Esophagus squamous epithelium (tissue), 5 donors: Measurements from ENCODE around the gene NOL4L. TPM values are rescaled to one million over a fixed set of nuclear protein-coding genes. Genes with fewer than 3 reads are reported as not detected.
A peak's percentile ranks its signal among the peaks of the same experiment; 100 is the strongest.

Source experiments
- DNase-seq: peaks from one replicate; lab custom pipeline; 2025; lab: John Stamatoyannopoulos, UW
- H3K27ac ChIP-seq, 4 donors: fragments of 200-600 bp; sonication (generic); one replicate each; pipeline ENCODE4 v1.5.1; 2016 to 2019; ENCODE audit warnings: mild to moderate bottlenecking in 1 of 4
- H3K27me3 ChIP-seq, 4 donors: fragments of 200-600 bp; sonication (generic); 1 replicate in 3 of 4; 2 replicates in 1 of 4; pipeline versions ENCODE4 v1.5.1 to v1.6.0; 2017 to 2021; ENCODE audit warnings: antibody characterized with exemption in 1 of 4
- H3K36me3 ChIP-seq, 3 donors: fragments of 200-600 bp; sonication (generic); one replicate each; pipeline ENCODE4 v1.5.1; 2016 to 2019
- H3K4me1 ChIP-seq, 3 donors: fragments of 200-600 bp; sonication (generic); one replicate each; pipeline ENCODE4 v1.5.1; 2017 to 2019
- H3K4me3 ChIP-seq, 4 donors: fragments of 200-600 bp; sonication (generic); 1 replicate in 3 of 4; 2 replicates in 1 of 4; pipeline ENCODE4 v1.5.1; 2016 to 2019; ENCODE audit warnings: mild to moderate bottlenecking in 2 of 4, moderate library complexity in 1 of 4
- H3K9me3 ChIP-seq, 3 donors: fragments of 200-600 bp; sonication (generic); one replicate each; pipeline ENCODE4 v1.5.1; 2016 to 2019
- POLR2A ChIP-seq, 4 donors: fragments of 450-650 bp; IDR thresholded peaks; one replicate each; pipeline ENCODE4 v1.6.1; 2017; ENCODE audit warnings: antibody characterized with exemption in 4 of 4, mild to moderate bottlenecking in 4 of 4, moderate library complexity in 3 of 4
- WGBS, 2 donors: methylation state at CpG; one replicate each; pipeline ENCODE4 v1.1.5; 2018; 5-methylcytosine and 5-hydroxymethylcytosine counted together
- intact Hi-C: fragments of 100-400 bp; cut with DNase I; formaldehyde crosslinking; loops from one replicate; pipeline ENCODE4 v1.15.0; 2022
- total RNA-seq, 4 donors: library from RNA; depleted of rRNA; stranded (reverse); fragments of >200 nt; gene quantifications; one replicate each; pipeline ENCODE4 v1.1.0, GENCODE V29; 2016
- TF ChIP-seq, protein P1 (sequence below), 6 experiments: fragments of 450-650 bp in 4 of 6; fragments of 200-600 bp in 2 of 6; sonication (generic) in 2 of 6; IDR thresholded peaks; one replicate each; pipeline ENCODE4 v1.5.1; 2016 to 2019; ENCODE audit warnings: antibody characterized with exemption in 6 of 6, mild to moderate bottlenecking in 4 of 6, moderate library complexity in 4 of 6
- donor health status: DM: yes; HTN: yes; CAD: no.

NOL4L gene
- total RNA-seq, 4 donors from 2014 or later: 1.5 to 5.1 (median 3.0) TPM

DNA sequence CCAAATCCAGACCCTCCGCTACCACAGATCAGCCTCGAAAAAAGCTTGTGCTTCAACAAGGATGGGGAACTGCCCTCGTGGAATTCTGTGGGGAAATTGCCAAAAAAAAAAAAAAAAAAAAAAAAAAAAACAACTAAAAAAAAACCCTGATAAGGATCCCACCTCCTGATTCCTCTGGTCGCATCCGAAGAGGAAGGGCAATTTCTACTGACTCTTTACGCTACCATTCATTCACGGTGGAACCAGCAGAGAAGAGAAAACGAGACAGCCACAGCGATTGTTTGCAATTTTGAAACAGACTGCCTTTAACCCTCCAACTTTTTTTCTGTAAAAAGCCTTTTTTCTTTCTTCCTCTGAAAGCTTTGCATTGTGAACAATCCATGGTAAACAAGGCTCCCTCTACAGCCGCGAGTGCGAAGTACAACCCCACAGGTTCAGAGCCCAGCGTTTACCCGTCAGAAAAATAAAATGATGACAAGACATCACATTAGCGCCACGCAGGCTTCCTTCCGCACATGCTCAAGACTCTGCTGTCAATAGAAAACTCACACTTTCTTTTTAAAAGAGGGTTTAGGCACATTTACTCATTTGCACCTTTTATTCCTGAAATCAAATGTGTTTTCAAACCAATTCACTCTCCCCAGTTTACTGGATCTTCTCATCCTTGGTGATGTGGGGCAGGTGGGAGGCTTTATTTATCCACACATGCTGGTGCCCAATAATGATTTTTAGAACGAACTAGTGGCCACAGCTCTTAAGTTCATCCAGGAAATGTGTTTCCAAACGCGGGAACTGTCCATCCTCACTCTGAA is 100.0 kb downstream of the NOL4L start:
- WGBS, 2 donors: 3 to 4% methylated on average over 19 to 20 of the region's 20 CpGs
- Histone ChIP-seq H3K4me1 (peaks cover 25 to 52% (median 33%) of the 10 kb centered on the region in 3 donors), H3K36me3 (no peaks in the 10 kb centered on the region), H3K9me3 (no peaks in the 10 kb centered on the region), H3K4me3 (peak overlapping the region; percentile 59 to 90 (median 68)), H3K27ac (peak overlapping the region in 3 of 4 donors; percentile 72 to 92 (median 87)), H3K27me3 (peaks cover 0 to 46% (median 0%) of the 10 kb centered on the region in 4 donors)
- no peak for TF ChIP-seq POLR2A (IDR thresholded peaks at IDR 0.05)
- TF ChIP-seq, protein P1, sequence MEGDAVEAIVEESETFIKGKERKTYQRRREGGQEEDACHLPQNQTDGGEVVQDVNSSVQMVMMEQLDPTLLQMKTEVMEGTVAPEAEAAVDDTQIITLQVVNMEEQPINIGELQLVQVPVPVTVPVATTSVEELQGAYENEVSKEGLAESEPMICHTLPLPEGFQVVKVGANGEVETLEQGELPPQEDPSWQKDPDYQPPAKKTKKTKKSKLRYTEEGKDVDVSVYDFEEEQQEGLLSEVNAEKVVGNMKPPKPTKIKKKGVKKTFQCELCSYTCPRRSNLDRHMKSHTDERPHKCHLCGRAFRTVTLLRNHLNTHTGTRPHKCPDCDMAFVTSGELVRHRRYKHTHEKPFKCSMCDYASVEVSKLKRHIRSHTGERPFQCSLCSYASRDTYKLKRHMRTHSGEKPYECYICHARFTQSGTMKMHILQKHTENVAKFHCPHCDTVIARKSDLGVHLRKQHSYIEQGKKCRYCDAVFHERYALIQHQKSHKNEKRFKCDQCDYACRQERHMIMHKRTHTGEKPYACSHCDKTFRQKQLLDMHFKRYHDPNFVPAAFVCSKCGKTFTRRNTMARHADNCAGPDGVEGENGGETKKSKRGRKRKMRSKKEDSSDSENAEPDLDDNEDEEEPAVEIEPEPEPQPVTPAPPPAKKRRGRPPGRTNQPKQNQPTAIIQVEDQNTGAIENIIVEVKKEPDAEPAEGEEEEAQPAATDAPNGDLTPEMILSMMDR (IDR thresholded peaks at IDR 0.05): peak; percentile 55 to 90 (median 76)
- intact Hi-C loops: loop anchor here (10.0 kb wide), 1 partner anchor 130 kb away; the partner anchor contains the start of gene ASXL1
- DNase-seq: no peak

DNA sequence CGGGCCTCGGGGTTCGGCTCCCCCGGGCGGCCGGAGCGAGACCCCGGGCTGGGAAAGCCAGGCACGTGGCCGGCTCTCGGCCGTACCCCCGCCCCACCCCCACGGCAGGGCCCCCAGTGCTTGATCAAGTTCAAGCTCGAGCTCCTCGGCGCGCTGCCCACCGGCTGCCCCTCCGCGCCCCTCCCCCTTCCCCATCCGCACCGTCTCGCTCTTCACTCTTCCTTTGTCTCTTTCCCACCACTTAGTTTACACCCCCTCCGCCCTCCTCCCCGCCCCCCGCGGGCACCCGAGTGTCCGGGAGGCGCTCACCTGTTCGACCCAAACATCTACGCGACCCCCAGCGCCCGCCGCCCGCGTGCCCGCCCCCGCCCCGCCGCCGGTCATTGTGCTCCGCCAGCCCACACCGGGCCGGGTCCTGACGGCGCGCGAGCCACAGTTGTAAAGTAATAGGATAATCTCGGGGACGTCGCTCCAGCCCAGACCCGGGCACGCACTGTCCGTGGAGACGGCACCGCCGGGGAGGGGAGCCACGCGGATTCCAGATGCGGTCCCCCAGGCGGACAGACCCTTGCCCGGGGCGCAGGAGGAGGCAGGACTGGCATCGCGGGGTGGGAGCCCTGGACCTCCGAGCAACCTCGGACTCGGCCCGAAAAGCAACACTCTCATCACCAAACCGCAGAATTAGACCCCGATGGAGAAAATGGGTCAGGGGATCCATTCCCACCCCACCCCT is 100.7 kb downstream of the NOL4L start:
- intact Hi-C loops: loop anchor here (10.0 kb wide), 1 partner anchor 130 kb away; the partner anchor contains the start of gene ASXL1
- 1% methylated on average over 17 of the region's 74 CpGs; no CpG with 5 or more reads in 1 of the 2 donors for WGBS, 2 donors
- DNase-seq: no peak

DNA sequence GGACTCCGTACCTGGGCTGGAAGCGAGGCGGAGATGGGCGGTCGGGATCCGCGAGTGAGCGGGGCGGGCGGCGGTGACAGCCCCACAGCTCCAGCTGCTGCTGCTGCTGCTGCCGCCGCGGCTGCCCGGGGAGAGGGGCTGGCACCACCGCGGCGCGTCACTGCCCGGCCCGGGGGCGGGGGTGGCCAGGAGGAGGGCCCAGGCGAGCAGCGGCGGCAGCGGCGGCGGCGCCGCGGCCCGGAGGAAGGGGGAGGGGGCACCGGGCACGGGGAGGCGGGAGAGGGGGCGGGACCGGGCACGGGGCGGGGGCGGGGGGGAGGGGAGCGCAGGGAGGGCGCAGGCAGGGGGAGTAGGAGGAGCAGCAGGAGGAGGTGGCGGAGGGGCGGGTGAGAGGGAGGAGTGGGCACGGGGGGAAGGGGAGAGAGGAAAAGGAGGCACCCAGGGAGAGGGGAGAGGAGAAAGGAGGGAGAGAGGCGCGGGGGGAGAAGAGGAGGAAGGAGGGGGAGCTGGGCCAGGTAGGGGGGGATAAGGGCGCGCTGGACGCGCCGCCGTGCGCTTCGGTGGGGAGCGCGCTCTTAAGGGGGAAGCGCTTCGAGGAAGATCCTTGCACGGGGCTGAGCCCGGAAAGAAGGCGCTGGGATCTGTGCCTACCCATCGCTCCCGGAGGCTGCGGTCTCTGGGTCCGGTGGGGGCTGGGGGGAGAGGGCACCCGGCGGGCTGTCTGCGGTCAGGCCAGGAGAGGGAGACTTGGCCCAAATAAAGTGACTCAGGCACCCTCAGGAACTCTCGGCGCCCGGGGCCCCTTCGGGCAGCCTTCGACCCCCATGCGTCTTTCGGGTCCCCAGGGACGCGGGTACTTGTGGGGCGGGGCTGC is 101.5 kb downstream of the NOL4L start:
- Histone ChIP-seq H3K27me3 (peaks cover 0 to 46% (median 0%) of the 10 kb centered on the region in 4 donors), H3K27ac (peak overlapping the region; percentile 70 to 92 (median 80)), H3K9me3 (no peaks in the 10 kb centered on the region), H3K4me1 (peaks cover 25 to 65% (median 33%) of the 10 kb centered on the region in 3 donors), H3K4me3 (peak overlapping the region; percentile 59 to 90 (median 68)), H3K36me3 (no peaks in the 10 kb centered on the region)
- TF ChIP-seq, protein P1 (IDR thresholded peaks at IDR 0.05): no peak
- TF ChIP-seq POLR2A (IDR thresholded peaks at IDR 0.05): peak in 1 of 4 donors; percentile 41
- 1% methylated on average over 18 to 24 of the region's 79 CpGs for WGBS, 2 donors
- no peak for DNase-seq
- intact Hi-C loops: loop anchor here (10.0 kb wide), 1 partner anchor 129 kb away; the partner anchor contains the start of gene ASXL1

More for the DNA sequence above, 100.7 kb downstream of the NOL4L start:
- TF ChIP-seq, protein P1 (IDR thresholded peaks at IDR 0.05): no peak
- no peak for TF ChIP-seq POLR2A (IDR thresholded peaks at IDR 0.05)
- H3K9me3 ChIP-seq: no peaks in the 10 kb centered on the region
- peak overlapping the region; percentile 52 to 92 (median 80) for H3K27ac ChIP-seq
- peaks cover 25 to 60% (median 33%) of the 10 kb centered on the region in 3 donors for H3K4me1 ChIP-seq
- H3K4me3 ChIP-seq: peak overlapping the region; percentile 59 to 90 (median 68)
- peaks cover 0 to 46% (median 0%) of the 10 kb centered on the region in 4 donors for H3K27me3 ChIP-seq
- no peaks in the 10 kb centered on the region for H3K36me3 ChIP-seq

DNA sequence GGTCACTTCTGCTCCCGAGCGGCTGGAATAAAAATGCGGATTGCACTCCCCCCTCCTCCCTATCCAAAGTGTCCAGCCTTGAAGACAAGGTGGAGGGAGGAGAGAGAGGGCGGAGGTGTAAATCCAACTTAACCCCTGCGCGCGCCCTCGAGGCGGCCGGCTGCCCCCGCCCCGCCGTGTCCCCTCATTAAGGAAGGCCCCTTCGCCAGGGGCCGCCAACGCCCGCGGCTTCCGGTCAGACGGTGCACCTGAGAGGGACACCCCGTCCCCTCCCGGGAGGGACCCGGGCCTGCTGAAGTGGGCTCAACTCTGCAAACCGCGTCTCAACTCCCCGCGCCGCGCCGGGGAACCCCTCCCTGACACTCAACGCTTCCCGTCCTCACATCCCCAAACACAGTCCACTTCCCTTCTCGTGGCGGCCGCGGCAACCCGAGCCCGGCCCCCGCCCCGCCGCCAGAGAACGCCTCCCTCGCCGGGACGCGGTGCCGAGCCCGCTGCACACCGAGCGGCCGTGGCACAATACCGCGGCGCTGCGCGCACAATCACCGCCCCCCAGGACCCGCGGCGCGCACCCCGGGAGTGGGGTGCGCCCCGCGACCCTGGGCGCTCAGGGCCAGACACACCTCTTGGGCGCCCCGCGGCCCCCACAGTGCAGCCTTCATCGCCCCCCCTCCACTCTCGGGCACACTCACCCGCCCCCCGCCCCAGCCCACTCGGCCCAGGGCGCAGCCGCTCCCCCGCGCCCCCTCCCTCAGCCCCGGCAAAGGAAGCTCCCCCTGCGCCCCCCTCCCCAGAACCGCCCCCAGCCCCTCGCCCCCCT is 102.5 kb downstream of the NOL4L start:
- 0% methylated on average over 6 of the region's 82 CpGs; no CpG with 5 or more reads in 1 of the 2 donors for WGBS, 2 donors
- Histone ChIP-seq H3K4me1 (peaks cover 25 to 68% (median 33%) of the 10 kb centered on the region in 3 donors), H3K27me3 (peaks cover 0 to 46% (median 0%) of the 10 kb centered on the region in 4 donors), H3K36me3 (no peaks in the 10 kb centered on the region), H3K27ac (peak overlapping the region; percentile 65 to 92 (median 78)), H3K9me3 (no peaks in the 10 kb centered on the region), H3K4me3 (peak overlapping the region; percentile 59 to 90 (median 68))
- no peak for TF ChIP-seq POLR2A (IDR thresholded peaks at IDR 0.05)
- TF ChIP-seq, protein P1 (IDR thresholded peaks at IDR 0.05): no peak
- intact Hi-C loops: loop anchor here (10.0 kb wide), 1 partner anchor 128 kb away; the partner anchor contains the start of gene ASXL1
- no peak for DNase-seq
